HG03521 (cell line): ENCODE data around the gene B3GAT1.
"Not testable (repeated sequence)": the region's sequence is repeated elsewhere in the genome, so short reads cannot be mapped to it uniquely, and the experiment has no call there.

Experiments used
- ATAC-seq: cut with Tn5 transposase; IDR thresholded peaks from one replicate; pipeline ENCODE4 v1.9.1; 2021; ENCODE audit warnings: mild to moderate bottlenecking, moderate library complexity; ENCODE audit not compliant: unreplicated experiment

B3GAT1 gene

GRCh38 chr11:134412203-134413042 is at the start of gene B3GAT1:
TSS of gene B3GAT1 (minus strand) at chr11:134412242. CDS start at chr11:134387659, 24,583 bp downstream.
- ATAC-seq, result no peak

GRCh38 chr11:134461621-134462020 is 49.6 kb upstream of the B3GAT1 start:
- no peak for ATAC-seq

GRCh38 chr11:134460881-134461280 is 48.8 kb upstream of the B3GAT1 start:
- ATAC-seq, result no peak

- ATAC-seq, result no peak
Observed at GRCh38 chr11:134460062-134460561, 48.1 kb upstream of the B3GAT1 start.

- ATAC-seq, result no peak
Observed at GRCh38 chr11:134459246-134460061, 47.4 kb upstream of the B3GAT1 start.

- ATAC-seq, result not testable (repeated sequence)
Observed at GRCh38 chr11:134457411-134458007, 45.5 kb upstream of the B3GAT1 start.

GRCh38 chr11:134455516-134455915 is 43.5 kb upstream of the B3GAT1 start:
- ATAC-seq, result no peak

GRCh38 chr11:134454146-134454690 is 42.2 kb upstream of the B3GAT1 start:
- ATAC-seq, result no peak

- no peak for ATAC-seq
Observed at GRCh38 chr11:134453441-134453840, 41.4 kb upstream of the B3GAT1 start.

- no peak for ATAC-seq
Observed at GRCh38 chr11:134452838-134453155, 40.8 kb upstream of the B3GAT1 start.

GRCh38 chr11:134452026-134452837 is 40.2 kb upstream of the B3GAT1 start:
- no peak for ATAC-seq

GRCh38 chr11:134450186-134450585 is 38.1 kb upstream of the B3GAT1 start:
- no peak for ATAC-seq

GRCh38 chr11:134449713-134450112 is 37.7 kb upstream of the B3GAT1 start:
- ATAC-seq, result no peak

- no peak for ATAC-seq
Observed at GRCh38 chr11:134449051-134449450, 37.0 kb upstream of the B3GAT1 start.

- ATAC-seq, result no peak
Observed at GRCh38 chr11:134447696-134448095, 35.7 kb upstream of the B3GAT1 start.

- ATAC-seq, result no peak
Observed at GRCh38 chr11:134445601-134446325, 33.7 kb upstream of the B3GAT1 start.

GRCh38 chr11:134444160-134445108 is 32.4 kb upstream of the B3GAT1 start:
- ATAC-seq, result not testable (repeated sequence)

- ATAC-seq, result no peak
Observed at GRCh38 chr11:134443246-134443645, 31.2 kb upstream of the B3GAT1 start.

- no peak for ATAC-seq
Observed at GRCh38 chr11:134442246-134442645, 30.2 kb upstream of the B3GAT1 start.
